Heart right ventricle (tissue), 16 donors: ENCODE measurements around the gene MOGAT1. TPM values are rescaled to one million over a fixed set of nuclear protein-coding genes. Genes with fewer than 3 reads are reported as not detected.

Source experiments
- ATAC-seq, 8 donors: fragments of 200-7000 bp; cut with Tn5 transposase; one replicate each; pipeline ENCODE4 v1.9.1; 2020; ENCODE audit warnings: mild to moderate bottlenecking in 8 of 8, moderate library complexity in 8 of 8, moderate number of reproducible peaks in 1 of 8
- DNase-seq, 2 donors: peaks; one replicate each; pipeline ENCODE4 v3.0.0-alpha.2; 2020
- H3K27ac ChIP-seq, 10 donors: fragments of 200-600 bp; sonication (generic) in 2 of 10; one replicate each; pipeline versions ENCODE4 v1.5.0 to v1.8.0; 2020 to 2022; ENCODE audit warnings: mild to moderate bottlenecking in 3 of 10
- H3K27me3 ChIP-seq, 7 donors: fragments of 200-600 bp; one replicate each; pipeline ENCODE4 v1.8.0; 2021 to 2022; ENCODE audit warnings: mild to moderate bottlenecking in 2 of 7
- H3K36me3 ChIP-seq, 9 donors: fragments of 200-600 bp; sonication (generic) in 1 of 9; one replicate each; pipeline versions ENCODE4 v1.5.0 to v1.8.0; 2020 to 2022; ENCODE audit warnings: mild to moderate bottlenecking in 2 of 9
- H3K4me1 ChIP-seq, 9 donors: fragments of 200-600 bp; sonication (generic) in 1 of 9; one replicate each; pipeline versions ENCODE4 v1.5.0 to v1.8.0; 2020 to 2022; ENCODE audit warnings: mild to moderate bottlenecking in 4 of 9
- H3K4me3 ChIP-seq, 10 donors: fragments of 200-600 bp; sonication (generic) in 2 of 10; one replicate each; pipeline versions ENCODE4 v1.5.0 to v1.8.0; 2020 to 2022; ENCODE audit warnings: mild to moderate bottlenecking in 7 of 10, moderate library complexity in 2 of 10
- H3K9me3 ChIP-seq, 11 donors: fragments of 200-600 bp in 10 of 11; sonication (generic) in 2 of 11; one replicate each; pipeline versions ENCODE4 v1.5.0 to v1.8.0; 2013 to 2022; ENCODE audit warnings: mild to moderate bottlenecking in 2 of 11, control low read depth in 1 of 11, moderate library complexity in 1 of 11
- WGBS, 2 donors: extraction: QIAGEN DNeasy Blood & Tissue Kit; methylation state at CpG; one replicate each; pipeline ENCODE4 v1.1.7; 2013; ENCODE audit warnings: inconsistent platforms in 1 of 2; 5-methylcytosine and 5-hydroxymethylcytosine counted together
- intact Hi-C, 10 donors: fragments of 100-400 bp; cut with DNase I; formaldehyde crosslinking; loops; one replicate each; pipeline versions ENCODE4 v1.11.1 to v1.14.2; 2022
- polyA plus RNA-seq, 2 donors: library from polyadenylated mRNA; stranded (reverse); fragments of 200-250 nt; gene quantifications; one replicate each; pipeline ENCODE4 v1.2.3, GENCODE V29; 2013
- total RNA-seq, 10 donors: library from RNA; stranded (reverse); fragmentation: NEBNext Ultra II Directional in 3 of 10; extraction: Animal tissue kit (Norgen Biotek cat#: 25700) in 3 of 10; gene quantifications; one replicate each; pipeline versions ENCODE4 v1.2.1 to v1.2.4, GENCODE V29; 2021 to 2023
- TF ChIP-seq, protein P1 (sequence below), 9 donors: fragments of 200-600 bp; sonication (generic) in 2 of 9; IDR thresholded peaks; one replicate each; pipeline versions ENCODE4 v1.5.0 to v1.8.0; 2021 to 2022; ENCODE audit warnings: antibody characterized with exemption in 9 of 9, mild to moderate bottlenecking in 5 of 9, moderate library complexity in 1 of 9
- donor health status: Arrhythmogenic right ventricular cardiomyopathy.
- donor health status: ischemic (EF 13 %, LVEDD 7.1; RV severe dilation, severe dysfunction).
- donor health status: healthy with polysubstance abuse.
- donor health status: DM: no; HTN: yes; CAD: no.
- donor health status: DM: no; HTN: no; CAD: no.
- donor health status: ischemic (EF 25% LVEDD 6.9; RV normal size, moderate dysfunction).
- donor health status: ischemic (EF 25% LVEDD 5.7; RV mildly dilated, moderate dysfunction).
- donor health status: healthy.
- donor health status: DM: yes; HTN: yes; CAD: no.
- donor health status: Ischemic cardiomyopathy.
- donor health status: ischemic (EF 35%, LVEDD 5.7; RV mildly dilated, moderate dysfunction).
- donor health status: nonischemic (EF 11% LVEDD 7.7; RV severe dilation, severe dysfunction).
- donor health status: DM: yes; HTN: yes; CAD: no.
- donor health status: PGD.
- donor health status: ischemic (EF 29% LVEDD 5.4; RV normal size, mild dysfunction).
- donor health status: nonischemic (EF 23%, LVEDD 6.1; RV moderate dilation, normal function).

The MOGAT1 gene
- total and polyA plus RNA-seq, 12 donors = 0.07 to 0.93 (median 0.56) TPM; not detected in 3

DNA sequence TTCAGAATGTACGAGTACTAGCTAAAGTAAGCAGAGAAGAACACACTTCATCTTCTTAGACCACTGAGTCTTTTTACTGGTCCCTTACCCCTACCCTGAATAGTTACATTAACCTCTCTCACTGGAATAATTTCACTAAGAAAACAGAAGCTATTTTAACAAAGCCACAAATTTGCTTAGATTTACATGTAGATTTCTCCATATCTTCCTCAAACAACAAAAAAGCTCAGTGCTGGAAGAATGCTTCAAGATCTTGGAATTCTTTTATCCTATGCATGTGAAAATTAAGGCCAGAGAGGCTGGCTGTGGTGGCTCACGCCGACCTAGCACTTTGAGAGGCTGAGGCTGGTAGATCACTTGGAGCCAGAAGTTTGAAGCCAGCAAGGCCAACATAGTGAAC lies 35.2 kb downstream of the MOGAT1 start:
- no peak for DNase-seq
- H3K36me3 ChIP-seq = no peaks in the 10 kb centered on the region
- no peak overlapping the region for H3K4me3 ChIP-seq
- ATAC-seq = no peak
- peaks cover 0 to 33% (median 22%) of the 10 kb centered on the region in 9 donors for H3K4me1 ChIP-seq
- intact Hi-C loops = loop anchor here in 8 of 10 donors (2.0 to 10.0 kb wide), 9 partner anchors 49 to 211 kb away; partner anchors contain the start of genes ACSL3 (in 1 of the 8) and FARSB (in 1 of the 8)
- no peaks in the 10 kb centered on the region for H3K9me3 ChIP-seq
- H3K27ac ChIP-seq = no peak overlapping the region
- H3K27me3 ChIP-seq = no peaks in the 10 kb centered on the region
- 94 to 95% methylated on average over 3 of the region's 3 CpGs for WGBS, 2 donors
- TF ChIP-seq, protein P1, sequence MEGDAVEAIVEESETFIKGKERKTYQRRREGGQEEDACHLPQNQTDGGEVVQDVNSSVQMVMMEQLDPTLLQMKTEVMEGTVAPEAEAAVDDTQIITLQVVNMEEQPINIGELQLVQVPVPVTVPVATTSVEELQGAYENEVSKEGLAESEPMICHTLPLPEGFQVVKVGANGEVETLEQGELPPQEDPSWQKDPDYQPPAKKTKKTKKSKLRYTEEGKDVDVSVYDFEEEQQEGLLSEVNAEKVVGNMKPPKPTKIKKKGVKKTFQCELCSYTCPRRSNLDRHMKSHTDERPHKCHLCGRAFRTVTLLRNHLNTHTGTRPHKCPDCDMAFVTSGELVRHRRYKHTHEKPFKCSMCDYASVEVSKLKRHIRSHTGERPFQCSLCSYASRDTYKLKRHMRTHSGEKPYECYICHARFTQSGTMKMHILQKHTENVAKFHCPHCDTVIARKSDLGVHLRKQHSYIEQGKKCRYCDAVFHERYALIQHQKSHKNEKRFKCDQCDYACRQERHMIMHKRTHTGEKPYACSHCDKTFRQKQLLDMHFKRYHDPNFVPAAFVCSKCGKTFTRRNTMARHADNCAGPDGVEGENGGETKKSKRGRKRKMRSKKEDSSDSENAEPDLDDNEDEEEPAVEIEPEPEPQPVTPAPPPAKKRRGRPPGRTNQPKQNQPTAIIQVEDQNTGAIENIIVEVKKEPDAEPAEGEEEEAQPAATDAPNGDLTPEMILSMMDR (IDR thresholded peaks at IDR 0.05) = no peak

DNA sequence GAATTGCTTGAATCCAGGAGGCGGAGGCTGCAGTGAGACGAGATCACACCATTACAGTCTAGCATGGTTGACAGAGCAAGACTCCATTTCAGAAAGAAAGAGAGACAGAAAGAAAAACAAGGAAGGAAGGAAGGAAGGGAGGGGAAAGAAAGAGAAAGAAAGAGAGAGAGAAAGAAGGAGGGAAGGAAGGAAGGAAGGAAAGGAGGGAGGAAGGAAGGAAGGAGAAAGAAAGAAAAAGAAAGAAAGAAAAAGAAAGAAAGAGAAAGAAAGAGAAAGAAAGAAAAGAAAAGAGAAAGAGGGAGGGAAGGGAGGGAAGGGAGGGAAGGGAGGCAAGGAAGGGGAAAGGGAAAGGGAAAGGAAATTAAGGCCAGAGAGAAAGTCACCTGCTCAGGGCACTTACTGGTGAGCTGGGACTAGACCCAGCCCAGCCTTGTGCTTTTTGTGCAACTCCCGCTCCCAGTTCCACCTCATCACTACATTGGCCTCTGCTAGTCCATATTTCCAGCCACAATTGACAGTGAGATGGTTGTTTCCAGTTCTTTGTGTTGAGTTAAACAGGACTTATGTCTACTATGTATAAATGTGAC lies 35.7 kb downstream of the MOGAT1 start:
- no peak for DNase-seq
- TF ChIP-seq, protein P1 (IDR thresholded peaks at IDR 0.05) = no peak
- WGBS, 2 donors = 95 to 98% methylated on average over 3 of the region's 3 CpGs
- Histone ChIP-seq H3K4me1 (peaks cover 0 to 33% (median 22%) of the 10 kb centered on the region in 9 donors), H3K4me3 (no peak overlapping the region), H3K27me3 (no peaks in the 10 kb centered on the region), H3K36me3 (no peaks in the 10 kb centered on the region), H3K27ac (no peak overlapping the region), H3K9me3 (no peaks in the 10 kb centered on the region)
- intact Hi-C loops = loop anchor here in 8 of 10 donors (2.0 to 10.0 kb wide), 9 partner anchors 50 to 210 kb away; partner anchors contain the start of genes ACSL3 (in 1 of the 8) and FARSB (in 1 of the 8)
- ATAC-seq = no peak

GRCh38 chr2:222707689-222708273 lies 36.3 kb downstream of the MOGAT1 start:
- no peak for ATAC-seq
- H3K27me3 ChIP-seq = no peaks in the 10 kb centered on the region

GRCh38 chr2:222708274-222708710 lies 36.8 kb downstream of the MOGAT1 start:
- no peak overlapping the region for H3K4me3 ChIP-seq

More at GRCh38 chr2:222707689-222708273, 36.3 kb downstream of the MOGAT1 start:
- TF ChIP-seq, protein P1 (IDR thresholded peaks at IDR 0.05) = no peak
- Histone ChIP-seq H3K9me3 (no peaks in the 10 kb centered on the region), H3K4me1 (peaks cover 0 to 33% (median 22%) of the 10 kb centered on the region in 9 donors), H3K4me3 (no peak overlapping the region), H3K27ac (no peak overlapping the region), H3K36me3 (no peaks in the 10 kb centered on the region)
- intact Hi-C loops = loop anchor here (1.0 to 10.0 kb wide), 12 partner anchors 50 to 210 kb away; partner anchors contain the start of genes ACSL3 (in 7 of the 10) and FARSB (in 1 of the 10)
- no peak for DNase-seq
- WGBS, 2 donors = 53 to 66% methylated on average over 10 of the region's 10 CpGs

More at GRCh38 chr2:222708274-222708710, 36.8 kb downstream of the MOGAT1 start:
- intact Hi-C loops = loop anchor here (1.0 to 10.0 kb wide), 12 partner anchors 51 to 209 kb away; partner anchors contain the start of genes ACSL3 (in 7 of the 10) and FARSB (in 1 of the 10)
- peak; percentile 82 to 84 for DNase-seq
- H3K36me3 ChIP-seq = no peaks in the 10 kb centered on the region
- TF ChIP-seq, protein P1 (IDR thresholded peaks at IDR 0.05) = peak; percentile 93 to 98 (median 96)
- peaks cover 0 to 33% (median 22%) of the 10 kb centered on the region in 9 donors for H3K4me1 ChIP-seq
- peak; percentile 23 to 84 (median 62) for ATAC-seq
- no peaks in the 10 kb centered on the region for H3K9me3 ChIP-seq
- no peaks in the 10 kb centered on the region for H3K27me3 ChIP-seq
- WGBS, 2 donors = 17 to 19% methylated on average over 12 of the region's 12 CpGs
- peak overlapping the region in 4 of 10 donors; percentile 72 to 88 (median 74) for H3K27ac ChIP-seq
